ENCODE measurements around the gene SLC16A2.

Gene SLC16A2

DNA sequence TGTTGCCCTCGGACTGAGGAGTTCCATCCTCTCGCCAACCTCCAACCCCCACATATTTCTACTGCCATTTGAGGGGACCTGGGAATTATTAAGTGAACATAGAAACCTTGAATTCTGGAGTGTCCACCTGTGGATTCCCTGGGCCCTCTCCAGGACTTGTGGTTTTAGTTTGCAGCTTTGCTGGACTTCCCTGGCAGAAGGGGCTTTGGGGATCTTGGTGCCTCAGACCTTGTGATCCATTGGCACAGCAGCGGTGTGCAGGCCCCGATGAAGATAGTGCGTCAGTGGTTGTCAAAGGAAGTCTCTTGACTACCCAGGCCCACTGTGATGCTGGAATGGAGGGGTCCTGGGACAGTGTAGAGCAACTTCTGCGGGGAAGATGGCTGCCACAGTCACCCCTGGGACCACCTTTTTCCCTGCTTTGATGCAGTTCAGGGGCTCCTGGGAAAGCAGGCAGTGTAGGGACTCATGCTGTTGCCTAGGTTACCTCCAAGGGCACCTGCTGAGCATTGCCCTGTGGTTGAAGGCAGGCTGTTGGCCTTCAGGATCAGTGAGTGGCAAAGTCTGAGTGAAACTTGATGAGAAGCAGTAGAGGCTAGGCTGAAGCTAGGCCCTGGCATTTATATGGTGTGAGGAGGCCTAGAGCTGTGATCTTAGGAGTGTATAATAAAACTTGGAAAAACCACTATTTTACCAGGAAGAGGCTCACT is 2.2 kb downstream of the SLC16A2 start:
- H3K4me3 ChIP-seq (ENCODE audit: low read length), result no peak overlapping the region
- no peak for TF ChIP-seq ZNF274 (IDR thresholded peaks at IDR 0.05; ENCODE audit: low read depth, low read length)

DNA sequence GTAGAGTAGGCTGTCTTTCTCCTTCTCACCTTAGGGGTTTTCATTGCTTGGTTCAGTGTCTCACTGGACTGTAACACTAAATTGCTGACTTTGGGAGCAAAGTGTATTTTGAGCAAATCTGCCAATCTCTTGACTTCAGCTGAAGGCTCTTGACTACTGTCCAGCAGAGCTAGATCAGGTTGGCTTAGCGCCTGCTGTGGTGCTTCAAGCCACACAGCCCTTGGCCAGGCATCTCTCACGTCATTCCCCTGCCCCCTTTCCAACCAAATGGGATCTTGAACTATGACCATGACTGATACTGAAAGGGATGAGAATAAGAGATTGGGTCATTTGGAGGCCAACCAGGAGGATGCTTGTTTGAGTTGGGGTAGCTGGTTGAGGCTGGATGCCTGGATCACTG is 4.8 kb downstream of the SLC16A2 start:
- TF ChIP-seq ZNF274 (IDR thresholded peaks at IDR 0.05; ENCODE audit: low read depth, low read length), result no peak
- H3K4me3 ChIP-seq (ENCODE audit: low read length), result no peak overlapping the region

DNA sequence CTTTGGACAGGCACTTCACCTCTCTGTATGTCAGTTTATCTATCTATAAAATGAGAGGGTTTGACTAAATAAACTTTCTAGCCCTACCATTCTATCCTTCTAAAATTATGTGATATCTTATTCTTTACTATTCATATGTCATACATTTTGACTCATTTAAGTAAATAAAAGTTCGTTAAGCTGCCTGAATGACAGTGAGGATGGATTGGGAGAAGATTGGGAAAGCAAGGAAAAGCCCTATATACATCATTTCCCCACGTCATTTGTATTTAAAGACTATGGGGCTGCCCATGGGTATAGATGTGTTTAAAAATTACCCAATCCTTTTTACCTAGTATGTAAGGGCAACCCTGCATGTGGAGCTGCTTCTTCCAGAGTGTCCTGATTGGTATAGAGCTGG is 5.3 kb downstream of the SLC16A2 start:
- H3K4me3 ChIP-seq (ENCODE audit: low read length), result no peak overlapping the region
- no peak for TF ChIP-seq ZNF274 (IDR thresholded peaks at IDR 0.05; ENCODE audit: low read depth, low read length)

DNA sequence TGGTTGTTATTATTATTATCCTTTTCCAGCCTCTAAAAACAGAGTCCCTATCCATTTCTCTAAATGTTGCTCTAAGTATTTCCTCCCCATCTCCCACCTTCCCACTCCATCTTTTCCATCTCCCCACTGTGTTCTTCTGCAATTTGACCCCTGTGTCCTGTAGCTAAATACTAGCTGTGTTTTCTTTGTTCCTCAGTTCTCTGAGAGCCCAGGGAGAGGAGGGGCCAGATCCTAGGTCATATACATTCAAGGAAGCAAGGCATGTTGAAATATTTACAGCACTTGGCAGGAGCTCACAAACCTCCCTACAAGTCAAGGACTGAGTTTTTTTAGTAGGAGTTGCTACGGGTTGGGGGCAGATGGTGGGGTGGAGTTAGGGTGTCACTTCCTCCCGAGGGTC is 10.5 kb downstream of the SLC16A2 start:
- TF ChIP-seq ZNF274 (IDR thresholded peaks at IDR 0.05; ENCODE audit: low read depth, low read length), result no peak
- no peak overlapping the region for H3K4me3 ChIP-seq (ENCODE audit: low read length)

DNA sequence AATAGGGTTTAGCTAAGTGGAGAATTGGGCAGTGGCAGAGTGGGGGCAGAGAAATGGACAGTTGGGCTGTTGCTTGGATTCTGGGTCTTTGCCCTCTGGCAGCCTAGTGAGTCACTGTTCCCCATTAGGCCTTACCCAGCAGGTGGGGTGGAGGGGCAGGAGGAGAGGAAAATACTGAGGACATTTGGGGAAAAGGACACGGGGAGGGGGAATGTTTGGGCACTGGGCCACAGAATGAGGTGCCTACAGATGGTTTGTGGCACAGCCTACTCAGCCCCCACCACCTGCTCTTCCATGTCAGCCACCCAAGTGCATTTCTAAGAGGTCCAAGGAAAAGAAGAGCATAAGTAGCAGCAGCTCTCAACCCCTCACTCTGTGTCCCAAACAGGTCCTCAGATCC is 13.0 kb downstream of the SLC16A2 start:
- H3K4me3 ChIP-seq (ENCODE audit: low read length), result no peak overlapping the region
- no peak for TF ChIP-seq ZNF274 (IDR thresholded peaks at IDR 0.05; ENCODE audit: low read depth, low read length)

DNA sequence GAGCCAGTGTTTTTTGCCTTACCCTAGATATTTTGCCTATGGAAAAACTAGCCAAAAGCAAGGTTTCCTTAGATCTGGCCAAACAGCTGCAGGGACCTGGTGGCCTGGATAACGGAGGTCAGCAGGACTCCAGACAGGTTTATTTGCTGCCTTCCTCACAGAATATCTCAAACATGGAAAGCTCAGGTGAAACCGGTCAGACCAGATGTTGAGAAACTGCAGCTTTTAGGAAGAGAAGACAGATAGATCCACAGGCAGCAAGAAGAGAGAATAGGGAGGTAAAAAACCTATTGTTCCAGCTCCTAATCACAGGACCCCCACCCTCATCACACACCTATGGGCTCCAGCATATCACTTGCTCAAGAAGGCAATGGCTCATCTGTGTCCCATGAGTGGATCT is 16.2 kb downstream of the SLC16A2 start:
- no peak for TF ChIP-seq ZNF274 (IDR thresholded peaks at IDR 0.05; ENCODE audit: low read depth, low read length)
- H3K4me3 ChIP-seq (ENCODE audit: low read length), result no peak overlapping the region

DNA sequence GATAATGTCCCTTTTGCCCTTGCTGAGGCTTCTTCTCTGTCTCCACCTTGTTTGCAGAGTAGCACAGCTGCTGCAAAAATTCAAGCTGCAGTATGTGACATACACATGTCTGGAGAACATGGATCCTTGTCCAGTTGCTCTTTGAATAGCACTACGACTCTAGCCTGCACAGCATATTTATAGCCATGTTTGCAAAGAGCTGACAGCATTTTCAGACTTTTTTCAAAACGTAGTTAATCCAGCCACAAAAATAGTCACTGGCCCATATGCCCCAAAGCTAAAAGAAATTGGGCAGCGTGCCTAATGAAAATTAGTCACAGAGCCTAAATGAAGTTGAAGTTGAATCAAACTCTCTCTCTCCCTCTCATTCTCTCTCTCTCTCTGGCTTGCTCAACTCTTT is 17.5 kb downstream of the SLC16A2 start:
- no peak overlapping the region for H3K4me3 ChIP-seq (ENCODE audit: low read length)
- no peak for TF ChIP-seq ZNF274 (IDR thresholded peaks at IDR 0.05; ENCODE audit: low read depth, low read length)

DNA sequence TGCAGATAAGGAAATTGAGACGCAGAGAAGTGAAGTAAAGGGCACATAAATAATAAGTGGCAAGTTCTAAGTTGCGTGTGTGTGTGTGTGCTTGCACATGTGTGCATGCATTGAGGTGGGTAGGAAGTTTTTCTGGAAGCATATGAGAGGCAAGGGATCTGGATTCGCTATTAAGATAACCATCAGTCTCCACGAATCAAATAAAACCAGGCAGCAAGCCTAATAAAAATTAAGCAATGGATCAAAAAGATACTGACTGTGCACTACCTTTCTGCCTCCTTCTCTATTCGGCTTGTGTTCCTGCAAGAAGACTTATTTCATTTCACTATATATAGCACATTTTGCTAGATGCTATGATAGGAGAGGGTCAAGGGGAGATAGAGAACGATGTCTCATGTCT is 23.8 kb downstream of the SLC16A2 start:
- no peak for TF ChIP-seq ZNF274 (IDR thresholded peaks at IDR 0.05; ENCODE audit: low read depth, low read length)
- no peak overlapping the region for H3K4me3 ChIP-seq (ENCODE audit: low read length)

DNA sequence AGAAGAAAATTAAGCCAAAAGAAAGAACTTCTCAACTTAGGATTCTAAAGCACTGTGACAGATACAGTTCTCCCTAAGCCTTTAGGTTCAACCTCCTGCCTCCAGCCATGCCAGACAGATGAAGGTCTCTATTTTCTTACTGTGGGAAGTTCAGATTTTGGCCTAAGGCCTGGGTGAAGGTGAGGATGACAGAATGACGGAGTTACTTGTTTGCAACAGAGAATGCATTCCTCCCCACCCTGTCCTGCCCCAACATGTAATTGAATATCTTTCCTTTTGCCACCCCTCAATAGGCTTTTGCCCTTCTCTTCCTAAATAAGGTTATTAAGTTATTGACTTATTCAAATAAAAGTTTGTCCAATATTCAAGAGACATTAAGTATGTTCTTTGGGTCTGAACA is 25.6 kb downstream of the SLC16A2 start:
- no peak for TF ChIP-seq ZNF274 (IDR thresholded peaks at IDR 0.05; ENCODE audit: low read depth, low read length)

DNA sequence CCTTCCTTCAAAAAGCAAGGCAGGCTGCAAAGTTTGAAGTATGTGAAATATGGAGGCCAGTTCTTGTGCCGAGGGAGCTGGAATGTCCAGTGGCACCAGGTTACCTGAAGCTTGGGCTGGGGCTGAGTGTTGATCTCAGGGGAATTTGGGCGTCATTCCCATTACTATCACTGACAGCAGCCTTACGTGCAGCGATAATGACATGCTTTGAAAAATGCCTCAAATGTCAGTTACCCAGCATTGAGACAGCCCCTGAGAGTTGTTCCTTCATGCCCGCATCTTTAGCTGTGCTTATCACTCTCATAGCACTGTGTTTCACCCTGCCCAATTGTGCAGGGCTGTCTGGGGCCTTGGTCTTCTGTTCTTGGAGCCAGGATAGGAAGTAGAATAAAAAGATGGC is 27.4 kb downstream of the SLC16A2 start:
- H3K4me3 ChIP-seq (ENCODE audit: low read length), result no peak overlapping the region
- TF ChIP-seq ZNF274 (IDR thresholded peaks at IDR 0.05; ENCODE audit: low read depth, low read length), result no peak

More for the DNA sequence above, 25.6 kb downstream of the SLC16A2 start:
- no peak overlapping the region for H3K4me3 ChIP-seq (ENCODE audit: low read length)

DNA sequence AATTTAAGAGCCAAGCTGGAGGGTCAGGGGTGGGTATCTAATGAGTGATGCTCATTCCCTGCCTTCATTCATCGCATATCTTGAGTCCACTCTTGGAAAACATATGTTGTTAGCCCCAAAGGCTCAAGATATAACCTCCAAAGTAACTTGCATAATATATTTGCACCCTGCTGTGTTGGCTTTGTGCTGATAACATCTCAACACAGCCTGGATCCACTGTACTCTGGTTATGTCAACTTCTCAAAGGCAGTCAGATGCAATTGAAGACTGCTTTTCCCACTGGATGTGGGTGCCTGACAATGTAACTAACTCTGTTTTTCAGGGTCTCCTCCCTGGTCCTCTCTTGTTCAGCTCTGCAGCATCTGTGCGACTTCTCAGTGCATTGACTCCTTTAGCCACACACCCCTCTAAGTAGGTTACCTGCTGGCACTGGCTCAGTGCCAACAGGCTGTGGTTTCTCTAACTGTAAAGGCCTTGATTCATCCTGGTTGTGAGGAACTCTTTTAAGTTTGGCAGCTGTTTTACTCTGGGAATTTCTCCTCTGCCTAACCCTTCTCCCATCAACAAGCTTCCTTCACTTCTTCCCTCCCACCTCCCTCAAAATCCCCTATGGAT is 28.1 kb downstream of the SLC16A2 start:
- no peak for TF ChIP-seq ZNF274 (IDR thresholded peaks at IDR 0.05; ENCODE audit: low read depth, low read length)

DNA sequence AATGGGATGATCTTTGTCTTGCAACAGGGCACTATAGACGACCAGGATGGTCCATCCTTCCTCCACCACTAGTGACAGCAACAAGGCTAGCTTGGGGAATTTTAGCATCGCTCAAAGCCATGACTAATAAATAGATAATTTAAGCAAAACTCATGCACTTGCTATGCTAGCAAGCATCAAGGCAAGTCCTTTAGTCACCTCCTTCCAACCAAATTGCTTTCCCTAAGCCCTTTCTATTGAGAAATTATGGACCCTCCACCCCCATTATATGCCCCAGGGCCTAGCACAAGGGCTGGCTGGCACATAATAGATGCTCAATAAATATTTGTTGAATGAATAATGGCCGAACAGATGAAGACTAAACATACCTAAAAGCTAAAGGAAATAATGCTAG is 28.6 kb downstream of the SLC16A2 start:
- H3K4me3 ChIP-seq (ENCODE audit: low read length), result no peak overlapping the region
- no peak for TF ChIP-seq ZNF274 (IDR thresholded peaks at IDR 0.05; ENCODE audit: low read depth, low read length)

More for the DNA sequence above, 28.1 kb downstream of the SLC16A2 start:
- no peak overlapping the region for H3K4me3 ChIP-seq (ENCODE audit: low read length)

DNA sequence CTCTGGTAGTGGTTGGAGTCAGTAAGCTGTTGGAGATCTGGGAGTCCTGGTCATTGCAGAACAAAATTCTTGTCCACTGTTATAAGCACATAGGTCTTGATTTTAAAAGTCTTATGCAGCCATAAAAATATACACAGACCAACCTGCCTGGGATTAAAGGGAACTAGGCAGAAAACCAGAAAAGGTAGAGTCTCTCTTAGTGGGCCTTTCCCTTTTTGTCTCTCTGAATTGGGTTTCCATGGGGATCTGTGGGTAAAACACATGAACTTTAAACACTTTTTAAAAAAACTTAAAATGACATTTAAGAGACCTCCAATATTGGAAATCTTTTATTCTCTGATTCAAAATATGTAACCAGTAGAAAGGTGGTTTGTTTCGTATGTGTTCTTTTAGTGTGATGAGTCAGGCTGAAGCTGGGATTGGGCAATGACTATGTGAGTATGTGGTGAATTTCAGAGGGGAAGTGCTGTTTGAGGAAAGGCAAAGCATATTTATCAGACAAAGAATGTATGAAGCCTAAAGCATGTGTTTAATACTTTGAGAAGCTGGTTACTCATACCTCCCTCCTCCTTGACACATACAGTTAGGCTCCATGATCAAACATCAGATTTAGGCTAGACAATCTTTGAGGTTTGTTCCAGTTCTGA is 29.6 kb downstream of the SLC16A2 start:
- no peak for TF ChIP-seq ZNF274 (IDR thresholded peaks at IDR 0.05; ENCODE audit: low read depth, low read length)
- H3K4me3 ChIP-seq (ENCODE audit: low read length), result no peak overlapping the region

DNA sequence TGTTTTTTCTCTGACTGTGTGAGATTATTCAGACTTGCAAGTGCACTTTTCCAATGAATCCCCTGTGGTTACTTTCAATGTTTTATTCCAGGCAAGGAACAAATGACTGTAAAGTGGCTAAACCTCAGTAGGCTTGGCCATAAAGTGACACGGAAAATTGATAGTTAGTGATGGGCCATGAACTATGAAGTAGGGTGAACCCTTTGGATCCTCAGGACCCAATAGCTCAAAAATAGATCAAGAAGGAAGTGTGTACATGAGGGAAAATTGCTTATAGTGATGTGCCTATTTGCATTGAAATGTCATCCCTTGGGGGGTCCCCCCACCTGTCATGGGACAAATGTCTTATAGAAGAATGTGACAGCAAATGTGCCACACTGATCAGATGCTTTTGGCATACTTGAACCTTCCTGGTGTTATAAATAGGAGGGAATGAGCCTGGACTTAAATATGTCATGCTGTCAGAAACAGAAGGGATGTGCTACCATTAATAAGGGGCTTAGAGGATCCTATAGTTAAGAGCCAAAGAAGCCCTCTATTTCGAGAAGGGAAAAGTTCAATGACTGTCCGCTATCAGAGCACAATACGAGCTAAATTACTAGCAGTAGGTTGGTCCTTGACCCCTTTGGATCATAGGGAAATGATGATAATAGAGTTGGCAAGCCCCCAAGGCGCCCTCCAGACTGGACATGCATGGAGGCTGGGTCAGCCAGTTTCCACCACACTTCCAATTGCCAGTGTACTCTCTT is 30.3 kb downstream of the SLC16A2 start:
- no peak for TF ChIP-seq ZNF274 (IDR thresholded peaks at IDR 0.05; ENCODE audit: low read depth, low read length)
- no peak overlapping the region for H3K4me3 ChIP-seq (ENCODE audit: low read length)

DNA sequence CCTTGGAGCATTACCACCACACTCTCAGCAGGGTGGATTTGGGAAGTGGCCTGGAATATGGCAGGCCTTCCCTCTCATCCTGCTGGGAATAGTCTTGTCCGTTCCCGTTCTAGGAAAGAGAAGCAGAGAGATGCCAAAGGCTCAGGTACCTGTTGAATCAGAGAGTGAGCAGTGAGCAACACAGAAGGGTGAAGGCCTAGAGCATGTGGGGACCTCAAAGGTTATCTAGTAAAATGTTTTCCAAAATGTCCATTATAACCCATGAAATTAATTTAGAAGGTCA is 30.8 kb downstream of the SLC16A2 start:
- H3K4me3 ChIP-seq (ENCODE audit: low read length), result no peak overlapping the region
- no peak for TF ChIP-seq ZNF274 (IDR thresholded peaks at IDR 0.05; ENCODE audit: low read depth, low read length)

All from GM08714 (cell line).